ENCODE data around the gene CTRB1.
"Not testable (repeated sequence)": the region's sequence is repeated elsewhere in the genome, so short reads cannot be mapped to it uniquely, and the experiment has no call there.

Gene CTRB1

DNA sequence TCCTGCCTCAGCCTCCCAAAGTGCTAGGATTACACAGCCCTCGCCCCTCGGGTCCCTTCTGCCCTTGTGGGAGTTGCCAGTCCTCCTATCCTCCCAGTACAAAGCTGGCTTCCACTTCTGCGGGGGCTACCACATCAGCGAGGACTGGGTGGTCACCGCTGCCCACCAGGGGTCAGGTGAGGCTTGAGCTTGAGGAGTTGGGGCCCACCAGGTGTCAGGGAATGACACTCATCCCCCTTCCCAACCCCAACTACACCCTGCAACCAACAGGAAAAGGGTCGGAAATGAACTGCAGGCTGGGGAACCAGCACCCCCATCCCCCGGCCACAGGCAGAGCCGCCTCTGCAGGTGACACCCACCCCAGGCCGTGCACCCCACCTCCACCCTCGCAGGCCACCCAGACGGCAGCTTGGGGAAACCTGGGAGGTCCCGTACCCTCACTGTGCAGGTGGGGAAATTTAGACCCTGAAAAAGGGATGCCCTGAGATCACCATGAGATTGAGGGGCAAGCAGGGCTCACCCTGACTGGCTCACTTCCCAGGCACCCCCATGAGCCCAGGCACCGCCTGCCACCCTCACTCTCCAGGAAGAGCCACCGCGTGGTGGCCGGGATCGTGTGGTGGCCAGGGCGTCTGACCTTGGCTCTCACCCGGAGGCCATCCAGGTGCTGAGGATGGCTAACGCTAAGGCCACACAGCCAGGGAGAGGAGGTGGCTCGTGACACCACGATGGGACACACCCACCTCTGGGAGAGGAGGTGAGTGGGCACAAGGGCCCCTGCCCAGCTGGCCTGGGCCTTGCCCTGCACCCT lies 8.0 kb downstream of the CTRB1 start:
- DNase-seq (ENCODE audit: low spot score) = no peak

DNA sequence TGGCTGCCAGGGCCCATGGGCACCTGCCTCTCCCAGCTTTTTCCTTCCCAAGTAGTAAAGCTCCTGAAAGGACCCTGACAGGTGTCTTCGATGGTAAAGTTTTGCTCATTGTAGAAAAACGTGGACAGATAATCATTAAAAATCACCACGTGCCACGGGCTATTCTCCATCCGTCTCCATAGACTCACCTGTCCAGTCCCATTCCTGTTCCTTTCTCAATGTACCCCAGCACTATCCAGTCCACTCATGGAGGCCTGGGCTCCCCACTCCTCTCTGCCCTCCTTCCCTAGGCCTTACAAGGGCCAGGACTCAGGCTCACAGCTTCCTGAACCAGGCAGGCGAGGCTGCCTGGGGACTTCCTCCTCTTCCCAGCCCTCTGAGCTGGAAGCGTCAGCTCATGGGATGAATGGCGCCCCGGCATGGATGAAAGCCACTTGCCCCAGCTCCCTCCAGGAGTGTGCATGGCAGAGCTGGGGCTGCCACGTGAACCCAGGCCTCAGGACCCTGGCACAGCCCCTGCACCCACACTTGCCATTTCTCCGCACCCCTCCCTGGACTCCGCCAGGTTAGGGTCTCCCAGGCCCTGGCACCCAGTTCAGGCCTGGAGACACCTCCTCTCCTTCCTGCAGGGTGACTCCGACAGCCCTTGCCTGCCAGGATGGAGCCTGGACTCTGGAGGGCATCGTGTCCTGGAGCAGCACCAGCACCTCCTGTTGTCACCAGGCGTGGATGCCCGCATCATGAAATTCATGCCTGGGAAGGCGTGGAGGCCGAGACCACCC lies 8.8 kb downstream of the CTRB1 start:
- no peak for DNase-seq (ENCODE audit: low spot score)

DNA sequence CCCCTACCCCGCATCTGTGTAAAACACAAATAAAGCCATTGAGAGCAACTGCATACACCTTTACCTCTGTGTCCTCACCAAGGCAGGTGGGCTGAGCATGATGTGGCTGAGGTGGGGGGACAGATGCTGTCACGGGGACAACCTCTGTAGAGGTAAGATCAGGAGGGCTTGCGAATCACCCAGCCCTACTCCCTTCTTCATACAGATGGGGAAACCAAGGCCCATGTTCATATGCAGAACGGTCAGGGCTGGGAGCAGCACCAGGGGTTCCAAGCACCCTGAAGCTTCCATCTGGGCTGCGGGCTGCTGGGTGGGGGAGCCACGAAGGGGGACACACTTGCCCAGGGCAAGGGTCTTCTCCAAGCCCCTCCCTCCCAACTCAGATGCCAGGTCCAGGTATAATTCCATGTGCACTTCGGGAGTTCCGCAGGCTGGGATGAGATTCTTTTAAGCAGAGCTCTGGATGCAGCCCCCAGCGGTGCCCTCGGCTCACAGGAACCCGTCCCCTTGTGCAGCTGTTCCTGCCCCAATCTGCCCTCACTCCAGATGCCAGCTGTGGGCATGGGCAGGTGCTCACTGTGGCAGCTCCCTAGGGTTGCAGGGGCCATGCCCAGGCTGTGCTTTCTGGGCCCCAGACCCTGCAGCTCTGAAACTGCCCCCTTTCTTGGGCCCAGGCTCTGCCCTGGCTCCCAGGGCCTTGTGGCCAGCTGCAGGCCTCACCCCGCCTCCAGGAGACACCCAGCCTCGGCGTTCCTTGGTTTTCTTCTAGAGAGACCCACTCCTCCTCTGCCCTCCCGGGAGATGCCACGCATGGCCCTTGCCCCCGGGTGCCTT lies 9.6 kb downstream of the CTRB1 start:
- no peak for DNase-seq (ENCODE audit: low spot score)

DNA sequence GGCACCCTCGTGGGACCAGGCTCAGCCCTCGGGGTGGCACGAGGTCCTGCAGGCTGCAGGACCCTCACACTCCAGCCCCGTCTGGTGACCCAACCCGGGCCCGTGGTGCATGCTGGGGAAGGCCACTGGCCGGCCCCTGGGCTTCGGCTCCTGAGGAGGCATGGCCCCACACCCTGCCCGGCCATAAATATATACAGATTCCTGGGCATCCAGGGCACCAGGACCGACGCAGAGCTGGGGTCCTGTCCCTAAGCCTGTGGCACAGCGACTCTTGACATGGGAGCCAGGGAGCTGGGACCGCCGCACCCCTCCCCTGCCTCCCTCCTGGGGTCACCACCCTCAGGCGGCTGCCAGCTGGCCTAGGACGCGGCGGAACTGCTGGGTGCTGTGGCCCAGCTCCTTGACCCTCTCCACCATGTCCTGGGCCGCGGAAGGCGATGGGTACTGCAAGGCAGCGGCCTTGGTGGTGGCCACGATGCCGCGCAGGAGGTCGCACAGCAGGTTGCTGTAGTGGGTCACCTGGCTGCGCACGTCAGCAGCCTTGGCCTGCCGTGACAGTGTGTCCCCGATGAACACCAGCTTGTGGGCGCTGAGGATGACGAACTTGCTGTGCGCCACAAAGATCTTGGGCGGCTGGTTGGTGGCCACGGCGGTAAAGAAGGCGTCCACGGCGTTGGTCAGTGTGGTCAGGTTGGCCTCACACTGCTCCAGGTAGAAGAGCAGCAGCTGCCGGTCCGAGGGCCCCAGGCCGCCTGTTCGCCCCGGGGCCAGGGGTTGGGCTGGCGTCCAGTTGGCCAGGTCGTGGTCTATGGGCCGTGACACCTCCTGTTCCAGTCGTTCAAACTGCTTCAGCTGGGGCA lies 10.6 kb downstream of the CTRB1 start:
- DNase-seq (ENCODE audit: low spot score) = no peak

DNA sequence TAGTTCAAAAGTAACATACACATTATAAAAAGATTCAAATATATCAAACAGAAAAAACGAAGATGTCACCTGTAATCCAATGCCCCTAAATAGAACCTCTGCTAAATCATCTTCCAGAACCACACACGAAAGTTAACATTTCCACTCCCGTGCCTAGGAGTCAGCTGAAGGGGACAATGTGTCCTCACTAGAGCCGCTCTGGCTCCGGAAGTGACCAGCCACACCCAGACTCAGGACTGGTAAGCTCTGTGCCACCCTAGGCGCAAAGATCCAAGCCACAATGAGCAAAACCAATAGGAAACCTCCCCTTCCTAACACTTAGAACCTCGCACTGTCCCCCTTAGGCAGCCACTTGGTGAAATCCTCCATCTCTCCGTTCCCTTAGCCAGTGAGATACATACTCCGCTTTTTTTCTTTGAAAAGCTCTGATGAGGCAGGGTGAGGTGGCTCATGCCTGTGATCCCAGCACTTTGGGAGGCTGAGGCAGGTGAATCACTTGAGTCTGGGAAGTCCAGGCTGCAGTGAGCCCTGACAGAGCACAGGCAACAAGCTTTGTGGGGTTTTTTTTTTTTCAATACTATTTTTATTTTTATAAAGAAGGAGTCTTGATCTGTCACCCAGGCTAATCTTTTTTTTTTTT lies 11.8 kb downstream of the CTRB1 start:
- no peak for DNase-seq (ENCODE audit: low spot score)

DNA sequence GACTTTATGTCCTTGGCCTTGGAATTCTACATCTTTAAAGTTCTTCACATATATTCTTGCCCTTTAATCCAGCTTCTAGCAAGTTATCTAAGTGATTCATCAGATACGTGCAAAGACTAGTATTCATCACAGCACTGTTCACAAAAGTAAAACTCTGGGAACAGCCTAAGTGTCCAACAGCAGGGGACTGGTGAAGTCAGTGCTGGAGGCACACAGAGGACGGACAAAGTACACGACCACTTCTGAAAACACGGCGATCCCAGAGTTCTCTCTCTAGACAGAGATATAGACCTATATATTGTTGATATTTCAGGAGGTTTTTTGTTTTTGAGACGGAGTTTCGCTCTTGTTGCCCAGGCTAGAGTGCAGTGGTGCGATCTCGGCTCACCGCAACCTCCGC lies 12.8 kb downstream of the CTRB1 start:
- no peak for DNase-seq (ENCODE audit: low spot score)

DNA sequence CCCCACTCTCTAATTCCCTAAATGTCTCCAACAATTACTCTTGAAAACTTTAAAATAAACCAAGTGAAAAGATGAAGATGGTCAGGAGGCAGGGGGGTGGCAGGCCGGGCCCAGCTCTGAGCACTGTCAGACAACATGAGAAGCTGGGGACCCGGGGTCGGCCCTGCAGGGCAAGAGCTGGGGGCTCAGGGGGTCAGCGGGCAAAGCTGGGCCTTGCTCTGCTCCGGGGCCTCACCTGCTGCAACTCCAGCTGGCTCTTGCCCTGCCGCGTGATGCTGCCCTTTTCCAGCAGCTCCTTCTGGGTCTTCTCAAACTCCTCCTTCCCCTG lies 14.8 kb downstream of the CTRB1 start:
- DNase-seq (ENCODE audit: low spot score) = no peak

DNA sequence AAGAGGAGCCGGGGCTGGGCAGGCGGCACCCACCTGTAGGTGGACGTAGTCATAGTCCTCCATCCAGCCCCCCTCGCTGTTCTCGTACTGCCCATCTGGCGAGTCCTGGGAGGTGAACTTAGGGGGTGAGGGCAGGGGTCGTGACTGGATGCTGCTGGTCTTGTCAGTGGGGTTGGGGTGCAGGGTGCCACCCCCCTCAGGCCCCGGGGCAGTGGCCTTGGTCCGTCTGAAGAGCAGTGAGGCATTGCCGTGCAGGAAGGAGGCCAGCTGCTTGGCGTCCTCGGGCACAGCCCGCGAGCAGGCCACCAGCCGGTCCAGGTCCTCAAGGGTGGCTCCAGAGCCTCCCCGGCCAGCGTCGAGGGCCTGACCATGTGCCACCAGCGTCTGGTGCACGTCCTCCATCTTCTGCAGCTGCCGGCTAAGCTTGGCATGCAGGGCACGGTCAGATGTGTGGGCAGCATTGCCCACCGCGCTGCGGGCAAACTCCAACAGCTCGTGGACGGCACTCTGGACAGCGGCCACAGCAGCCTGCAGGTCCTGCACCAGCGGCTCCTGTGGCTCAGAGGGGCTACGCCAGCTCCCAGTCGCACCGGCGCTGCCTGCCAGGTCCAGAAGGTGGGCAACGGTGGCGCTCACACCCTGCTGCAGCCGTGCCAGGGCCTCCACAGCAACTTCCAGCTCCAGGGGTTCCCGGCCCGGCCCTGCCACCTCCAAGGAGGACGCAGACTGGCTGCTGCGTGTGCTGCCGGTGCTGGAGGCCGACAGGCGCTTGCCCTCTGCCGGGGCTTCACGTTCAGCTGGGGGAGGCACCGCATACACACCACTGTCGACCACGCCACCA lies 16.3 kb downstream of the CTRB1 start:
- no peak for DNase-seq (ENCODE audit: low spot score)

DNA sequence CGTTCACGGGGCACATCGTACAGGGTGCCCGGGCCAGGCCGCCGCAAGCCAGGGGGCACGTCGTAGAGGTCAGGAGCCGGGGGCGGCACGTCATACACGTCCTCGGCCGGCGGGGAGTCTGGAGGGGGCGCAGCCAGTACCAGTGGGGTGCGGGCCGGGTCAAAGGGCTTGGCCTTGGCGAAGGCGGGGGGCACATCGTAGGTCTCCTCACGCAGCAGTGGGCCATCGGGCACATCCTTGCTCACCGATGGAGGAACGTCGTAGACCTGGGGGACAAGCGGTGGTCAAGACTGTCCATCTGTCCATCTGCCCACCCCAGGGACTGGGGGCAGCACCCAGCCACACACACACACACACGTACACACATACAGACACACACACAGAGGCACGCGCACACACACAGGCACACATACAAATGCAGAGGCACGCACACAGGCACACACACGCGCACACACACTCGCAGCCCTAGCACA lies 17.0 kb downstream of the CTRB1 start:
- DNase-seq (ENCODE audit: low spot score) = no peak

DNA sequence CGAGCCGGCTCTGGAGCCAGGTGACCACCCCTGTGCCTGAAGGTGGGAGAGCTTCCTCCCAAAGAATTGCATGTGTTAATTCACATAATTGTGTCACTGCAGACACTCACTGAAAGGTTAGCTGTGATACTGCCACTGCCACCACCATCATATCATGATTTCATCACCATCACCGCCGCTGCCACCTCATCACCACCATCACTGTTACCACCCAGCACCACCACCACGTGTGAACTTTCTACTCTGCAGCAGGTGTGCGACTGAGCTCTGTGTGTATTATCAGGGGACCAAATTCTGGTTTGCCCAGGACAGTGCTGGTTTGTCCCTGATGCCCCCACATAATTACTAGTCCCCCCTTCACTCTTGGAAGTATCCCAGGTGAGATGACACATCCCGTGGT lies 17.4 kb downstream of the CTRB1 start:
- no peak for DNase-seq (ENCODE audit: low spot score)

DNA sequence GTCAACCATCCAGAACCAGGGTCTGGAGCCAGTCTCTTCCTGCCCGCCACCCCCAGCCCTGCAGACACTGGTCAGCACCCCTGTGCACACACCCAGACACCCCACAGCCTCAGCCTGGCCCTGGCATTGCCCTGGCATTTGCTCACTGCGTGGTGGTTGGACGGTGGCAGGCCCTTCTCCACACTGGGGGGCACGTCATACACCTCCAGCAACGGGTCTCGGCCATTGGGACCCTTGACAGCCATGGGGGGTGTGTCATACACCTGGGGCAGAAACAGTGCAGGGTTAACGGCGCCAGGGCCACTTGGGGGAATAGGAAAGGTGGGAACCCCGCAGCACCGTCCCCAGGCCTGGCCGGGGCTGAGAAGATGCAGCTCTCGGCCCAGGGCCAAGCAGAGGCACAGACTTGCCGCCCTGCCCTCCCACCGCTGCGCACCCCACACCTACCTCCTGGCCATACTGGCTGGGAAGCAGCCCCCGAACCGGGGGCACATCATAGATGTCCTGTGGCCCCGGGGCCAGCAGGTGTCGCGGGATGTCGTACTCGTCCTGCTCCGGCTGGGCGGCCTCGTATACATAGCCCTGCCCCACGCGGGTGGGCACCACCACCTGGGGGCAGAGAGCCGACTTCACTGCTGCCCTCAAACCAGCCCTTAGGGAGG lies 18.1 kb downstream of the CTRB1 start:
- no peak for DNase-seq (ENCODE audit: low spot score)

DNA sequence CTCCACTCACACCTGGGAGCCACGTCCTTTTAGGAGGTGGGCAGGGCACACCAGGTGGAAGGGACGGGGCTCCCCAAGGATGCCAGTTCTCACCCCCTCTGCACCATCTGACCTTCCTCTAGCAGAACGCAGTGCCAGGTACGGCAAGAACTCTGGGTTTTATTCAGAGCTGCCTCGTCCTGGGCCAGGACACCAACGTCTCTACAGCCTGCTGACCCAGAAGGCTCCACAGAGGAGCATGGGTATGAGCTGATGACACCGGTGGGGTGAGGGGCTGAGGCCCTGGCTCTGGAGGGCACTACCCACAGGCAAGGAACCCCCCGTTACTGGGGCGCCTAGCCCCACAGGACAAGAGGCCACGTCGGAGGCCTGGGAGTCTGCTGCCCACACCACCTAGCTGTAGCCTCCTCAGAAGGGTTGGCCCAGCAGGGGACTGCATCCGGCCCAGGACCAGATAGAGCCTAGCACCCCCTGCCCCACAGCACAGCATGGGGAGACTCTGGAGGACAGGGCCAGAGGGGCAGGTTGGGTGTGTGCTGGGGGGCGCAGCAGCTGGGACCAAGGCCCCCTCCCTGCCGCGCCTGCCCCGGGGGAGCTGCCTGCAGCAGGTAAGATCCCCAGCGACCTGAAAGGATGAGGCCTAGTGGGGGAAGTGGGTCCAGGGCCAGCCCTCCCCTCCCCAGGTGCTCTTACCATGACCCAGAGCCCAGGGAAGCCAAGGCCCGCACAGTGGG lies 18.8 kb downstream of the CTRB1 start:
- no peak for DNase-seq (ENCODE audit: low spot score)

DNA sequence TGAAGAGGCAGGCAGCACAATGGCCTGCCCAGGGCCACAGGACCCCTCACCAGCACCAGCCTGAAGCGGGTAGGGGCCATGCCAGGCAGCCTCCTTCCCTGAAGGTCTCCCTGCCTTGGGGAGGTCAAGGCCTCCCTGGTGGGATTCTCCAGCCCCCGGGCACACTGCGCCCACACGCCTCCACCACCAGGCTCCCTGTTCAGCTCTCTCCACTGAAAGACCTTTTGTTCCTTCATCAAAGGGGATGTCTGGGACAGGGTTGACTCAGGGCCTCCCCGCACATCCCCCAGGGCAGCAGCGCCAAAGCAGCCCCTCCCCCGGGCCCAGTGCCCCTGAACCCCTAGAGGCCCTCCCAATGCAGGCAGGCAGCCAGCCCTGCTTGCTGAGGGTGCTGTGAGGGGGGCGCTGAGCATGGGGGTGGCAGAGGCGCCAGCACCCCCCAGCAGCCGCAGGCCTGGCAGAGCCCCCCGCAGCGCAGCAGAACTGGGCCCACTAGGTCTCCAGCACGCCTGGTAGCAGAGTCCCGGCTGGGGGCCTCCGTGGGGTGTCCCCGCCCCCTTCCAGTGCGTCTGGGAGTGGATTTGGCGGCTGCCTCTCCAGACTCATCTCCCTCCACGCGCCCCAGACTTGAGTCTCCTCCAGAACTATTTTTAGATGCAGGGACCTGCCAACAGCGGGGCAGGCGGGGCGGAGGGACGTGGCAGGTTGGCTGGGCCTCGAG lies 19.5 kb downstream of the CTRB1 start:
- DNase-seq (ENCODE audit: low spot score) = no peak

DNA sequence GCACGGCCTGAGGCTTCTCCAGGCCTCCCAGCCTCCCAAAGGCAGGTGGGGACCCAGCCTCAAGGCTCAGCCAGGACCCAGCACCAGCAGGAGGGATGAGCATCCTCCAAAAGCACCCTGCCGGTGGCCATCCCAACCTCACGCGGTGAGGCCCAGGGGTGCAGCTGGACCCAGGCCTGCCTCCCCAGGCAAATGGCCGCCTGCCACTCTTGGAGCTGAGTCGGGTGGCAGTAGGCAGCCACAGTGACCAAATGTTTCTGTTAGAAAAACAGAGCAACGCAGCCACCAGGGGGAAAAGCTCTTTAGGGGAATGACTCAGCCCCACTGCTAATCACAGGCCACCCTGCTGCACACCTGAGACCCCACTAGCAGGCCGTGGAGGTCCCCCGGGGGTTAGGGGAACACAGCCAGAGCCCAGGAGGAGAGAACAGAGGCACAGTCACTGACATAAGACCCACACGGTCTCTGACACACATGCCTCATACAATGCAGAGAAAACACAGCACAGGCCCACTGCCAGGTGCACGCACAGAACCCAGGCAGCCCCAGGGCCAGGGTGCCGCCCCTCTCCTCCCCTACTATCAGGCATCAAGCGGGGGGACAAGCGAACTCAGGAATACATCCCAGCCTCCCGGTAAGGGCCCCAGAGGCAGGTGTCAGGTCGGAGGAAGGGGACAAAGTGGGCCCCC lies 20.2 kb downstream of the CTRB1 start:
- no peak for DNase-seq (ENCODE audit: low spot score)

DNA sequence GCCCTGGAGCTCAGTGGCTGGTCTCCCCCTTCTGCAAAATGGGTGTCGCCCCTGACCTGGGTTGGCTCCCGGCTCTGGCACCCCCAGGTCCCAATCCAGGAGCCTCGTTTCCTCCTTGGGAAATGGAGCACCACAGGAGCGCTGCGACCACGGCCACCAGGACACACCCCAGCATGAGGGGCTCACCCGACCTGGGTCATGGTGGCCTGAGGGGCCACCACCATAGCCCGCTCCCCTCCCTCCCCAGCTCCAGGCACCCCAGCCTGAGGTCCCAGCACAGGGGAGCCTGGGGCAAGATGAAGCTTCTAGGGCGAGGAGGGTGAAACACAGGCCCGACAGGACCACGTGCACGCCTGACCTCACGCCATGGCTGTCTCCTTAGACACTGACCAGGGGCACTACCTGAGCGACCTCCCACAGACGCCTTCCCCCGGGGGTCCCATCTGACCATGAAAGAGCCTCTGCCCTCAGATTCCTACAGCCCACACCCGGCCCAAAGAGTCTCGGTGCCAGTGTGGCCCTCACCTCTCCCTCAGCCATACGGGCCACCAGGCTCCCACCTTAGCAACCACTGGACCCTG lies 20.8 kb downstream of the CTRB1 start:
- no peak for DNase-seq (ENCODE audit: low spot score)

DNA sequence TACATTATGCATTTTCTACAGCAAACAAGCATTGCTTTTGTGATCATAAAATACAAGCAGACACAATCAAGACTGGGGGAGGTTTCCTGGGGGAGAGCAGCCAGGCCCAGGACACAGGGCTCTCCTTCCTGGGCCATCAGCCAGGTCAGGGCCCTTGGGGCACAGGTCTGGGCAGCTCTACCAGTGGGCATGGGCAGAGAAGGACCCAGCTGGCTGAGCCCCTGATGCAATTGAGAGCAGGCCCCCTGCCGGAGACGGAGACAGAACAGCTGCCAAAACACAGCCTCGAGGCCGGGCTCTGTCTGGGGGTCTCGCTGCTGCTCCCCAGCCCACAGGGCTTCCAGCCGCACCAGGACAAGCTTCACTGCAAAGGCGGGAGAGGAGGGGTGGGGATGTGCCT lies 21.8 kb downstream of the CTRB1 start:
- not testable (repeated sequence) for DNase-seq (ENCODE audit: low spot score)

DNA sequence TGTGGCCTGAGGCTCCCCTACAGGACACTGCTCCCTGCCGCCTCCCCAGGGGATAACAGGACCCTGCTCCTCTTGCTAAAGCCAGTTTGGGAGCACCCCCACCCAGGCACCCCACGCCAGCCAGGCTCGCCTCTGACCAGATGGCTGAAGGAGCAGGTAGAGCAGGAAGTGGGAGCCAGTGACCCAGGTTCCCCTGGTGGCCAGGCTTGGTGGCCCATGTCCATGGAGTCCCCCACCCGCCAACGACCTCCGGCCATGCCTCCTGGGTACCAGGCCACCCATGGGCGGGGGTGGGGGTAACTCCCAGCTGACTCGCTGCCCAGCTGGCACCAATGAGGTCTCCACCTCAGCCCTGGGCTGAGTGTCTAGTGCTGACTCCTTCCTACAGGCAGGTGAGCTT lies 22.6 kb downstream of the CTRB1 start:
- DNase-seq (ENCODE audit: low spot score) = no peak
